Neural progenitor cell (in vitro differentiated cells): ENCODE measurements around the gene HHATL. TPM values are rescaled to one million over a fixed set of nuclear protein-coding genes. Genes with fewer than 3 reads are reported as not detected.

Experiments used
- DNase-seq: peaks from one replicate; pipeline ENCODE4 v3.0.0-alpha.2; 2016; ENCODE audit warnings: low spot score
- H2AFZ ChIP-seq: fragments of 200-600 bp; sonication (generic); replicated peaks from 2 replicates; pipeline ENCODE4 v1.6.1; 2016; ENCODE audit warnings: antibody characterized with exemption
- H3F3A ChIP-seq: fragments of 200-600 bp; sonication (generic); 2 replicates; pipeline ENCODE4 v1.6.1; 2016; ENCODE audit warnings: antibody characterized with exemption, low read depth
- H3K27ac ChIP-seq: fragments of 200-600 bp; sonication (generic); 2 replicates; pipeline ENCODE4 v1.5.1; 2016; ENCODE audit warnings: mild to moderate bottlenecking
- H3K27me3 ChIP-seq: fragments of 200-600 bp; sonication (generic); 2 replicates; pipeline ENCODE4 v1.6.1; 2016; ENCODE audit warnings: mild to moderate bottlenecking, moderate library complexity
- H3K36me3 ChIP-seq: fragments of 200-600 bp; sonication (generic); 2 replicates; pipeline ENCODE4 v1.5.1; 2016
- H3K4me1 ChIP-seq: fragments of 200-600 bp; sonication (generic); 2 replicates; pipeline ENCODE4 v1.6.1; 2016; ENCODE audit warnings: mixed run types
- H3K4me2 ChIP-seq: fragments of 200-600 bp; sonication (generic); 2 replicates; pipeline ENCODE4 v1.6.1; 2016
- H3K4me3 ChIP-seq: fragments of 200-600 bp; sonication (generic); 2 replicates; pipeline ENCODE4 v1.5.1; 2016
- H3K79me2 ChIP-seq: fragments of 200-600 bp; sonication (generic); 2 replicates; pipeline ENCODE4 v1.6.1; 2016; ENCODE audit warnings: low read depth
- H3K9ac ChIP-seq: fragments of 200-600 bp; sonication (generic); 2 replicates; pipeline ENCODE4 v1.6.1; 2016
- H3K9me3 ChIP-seq: fragments of 200-600 bp; sonication (generic); 2 replicates; pipeline ENCODE4 v1.5.1; 2016; ENCODE audit warnings: low read depth
- H4K20me1 ChIP-seq: fragments of 200-600 bp; sonication (generic); 2 replicates; pipeline ENCODE4 v1.6.1; 2016; ENCODE audit warnings: low read depth
- H3K27ac Mint-ChIP-seq: 3 replicates; pipeline ENCODE4 v1.8.0; 2021; ENCODE audit warnings: mixed read lengths
- H3K27me3 Mint-ChIP-seq: 2 replicates; pipeline ENCODE4 v1.8.0; 2022; ENCODE audit warnings: low read depth, mild to moderate bottlenecking, inconsistent platforms, moderate library complexity, mixed read lengths; ENCODE audit not compliant: insufficient read depth
- H3K36me3 Mint-ChIP-seq: 3 replicates; pipeline ENCODE4 v1.8.0; 2021; ENCODE audit warnings: mixed read lengths
- H3K4me1 Mint-ChIP-seq: 3 replicates; pipeline ENCODE4 v1.8.0; 2021; ENCODE audit warnings: mixed read lengths
- H3K4me3 Mint-ChIP-seq: 3 replicates; pipeline ENCODE4 v1.8.0; 2021; ENCODE audit warnings: mild to moderate bottlenecking, moderate library complexity, mixed read lengths
- H3K9me3 Mint-ChIP-seq: 3 replicates; pipeline ENCODE4 v1.8.0; 2020; ENCODE audit warnings: mixed read lengths
- EZH2 ChIP-seq: fragments of 200-600 bp; sonication (generic); IDR thresholded peaks from 2 replicates; pipeline ENCODE4 v1.6.1; 2017; ENCODE audit warnings: antibody characterized with exemption, mild to moderate bottlenecking, moderate library complexity
- EZH2phosphoT487 ChIP-seq: fragments of 200-600 bp; sonication (generic); IDR thresholded peaks from 2 replicates; pipeline ENCODE4 v1.6.1; 2017; ENCODE audit warnings: antibody characterized with exemption
- total RNA-seq: library from RNA; depleted of rRNA; stranded (reverse); fragments of >200 nt; gene quantifications from 2 replicates; pipeline ENCODE4 v1.2.3, GENCODE V29; 2015; ENCODE audit warnings: low replicate concordance
- TF ChIP-seq, protein P1 (sequence below): fragments of 200-600 bp; sonication (generic); IDR thresholded peaks from 2 replicates; pipeline ENCODE4 v1.5.1; 2017; ENCODE audit warnings: antibody characterized with exemption, mild to moderate bottlenecking

HHATL gene
- total RNA-seq, 1 donor from 2014 or later, result not detected

DNA sequence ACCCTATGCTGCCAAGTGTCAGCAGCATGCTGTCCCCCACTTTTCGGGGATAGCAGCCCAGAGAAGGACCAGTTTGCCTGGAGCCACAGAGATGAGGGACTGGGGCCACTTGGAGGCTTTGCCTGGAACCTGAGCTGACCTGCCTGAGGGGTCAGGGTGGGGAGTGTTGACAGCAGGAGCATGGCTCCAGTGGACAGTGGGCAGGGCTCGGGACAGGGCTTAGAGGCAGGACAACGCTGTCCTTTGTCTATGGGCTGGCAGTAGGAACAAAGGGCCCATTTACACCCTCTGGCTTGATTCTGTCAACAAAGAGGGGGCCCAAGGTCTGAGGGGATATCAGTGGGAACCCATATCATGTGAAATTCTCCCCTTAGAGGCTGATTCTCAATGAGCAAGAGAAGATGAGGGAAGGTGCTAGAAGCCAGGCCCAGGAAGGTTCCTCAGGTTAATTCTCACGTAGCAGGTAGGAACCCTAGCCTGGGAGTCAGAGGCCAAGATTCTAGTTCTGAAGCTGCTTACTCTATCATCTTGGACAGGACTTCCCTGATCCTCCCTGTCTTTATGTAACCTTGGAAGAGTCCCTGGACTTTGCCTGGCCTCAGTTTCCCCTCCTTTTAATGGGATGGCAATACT, 29.7 kb upstream of the HHATL start:
- H3K27me3 ChIP-seq, result no peaks in the 10 kb centered on the region
- Mint-ChIP-seq H3K4me1 (peaks cover 16% of the 10 kb centered on the region), H3K9me3 (no peaks in the 10 kb centered on the region), H3K36me3 (no peaks in the 10 kb centered on the region), H3K27ac (no peak overlapping the region), H3K4me3 (no peak overlapping the region), H3K27me3 (peaks cover 4% of the 10 kb centered on the region)
- H3K27ac ChIP-seq, result no peak overlapping the region
- H3K4me2 ChIP-seq, result no peak overlapping the region
- no peaks in the 10 kb centered on the region for H3K9me3 ChIP-seq
- no peaks in the 10 kb centered on the region for H3K36me3 ChIP-seq
- H3K4me3 ChIP-seq, result no peak overlapping the region
- no peaks in the 10 kb centered on the region for H4K20me1 ChIP-seq
- no peak overlapping the region for H3K9ac ChIP-seq
- no peak overlapping the region for H2AFZ ChIP-seq
- H3K4me1 ChIP-seq, result peaks cover 18% of the 10 kb centered on the region
- TF ChIP-seq, protein P1, sequence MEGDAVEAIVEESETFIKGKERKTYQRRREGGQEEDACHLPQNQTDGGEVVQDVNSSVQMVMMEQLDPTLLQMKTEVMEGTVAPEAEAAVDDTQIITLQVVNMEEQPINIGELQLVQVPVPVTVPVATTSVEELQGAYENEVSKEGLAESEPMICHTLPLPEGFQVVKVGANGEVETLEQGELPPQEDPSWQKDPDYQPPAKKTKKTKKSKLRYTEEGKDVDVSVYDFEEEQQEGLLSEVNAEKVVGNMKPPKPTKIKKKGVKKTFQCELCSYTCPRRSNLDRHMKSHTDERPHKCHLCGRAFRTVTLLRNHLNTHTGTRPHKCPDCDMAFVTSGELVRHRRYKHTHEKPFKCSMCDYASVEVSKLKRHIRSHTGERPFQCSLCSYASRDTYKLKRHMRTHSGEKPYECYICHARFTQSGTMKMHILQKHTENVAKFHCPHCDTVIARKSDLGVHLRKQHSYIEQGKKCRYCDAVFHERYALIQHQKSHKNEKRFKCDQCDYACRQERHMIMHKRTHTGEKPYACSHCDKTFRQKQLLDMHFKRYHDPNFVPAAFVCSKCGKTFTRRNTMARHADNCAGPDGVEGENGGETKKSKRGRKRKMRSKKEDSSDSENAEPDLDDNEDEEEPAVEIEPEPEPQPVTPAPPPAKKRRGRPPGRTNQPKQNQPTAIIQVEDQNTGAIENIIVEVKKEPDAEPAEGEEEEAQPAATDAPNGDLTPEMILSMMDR, result no peak
- no peak for TF ChIP-seq EZH2
- TF ChIP-seq EZH2phosphoT487, result no peak
- DNase-seq, result no peak
- H3F3A ChIP-seq, result no peaks in the 10 kb centered on the region
- H3K79me2 ChIP-seq, result no peaks in the 10 kb centered on the region

- Histone ChIP-seq H3K36me3 (no peaks in the 10 kb centered on the region), H3K9ac (no peak overlapping the region), H3K27ac (no peak overlapping the region), H3K4me1 (peaks cover 18% of the 10 kb centered on the region), H3K4me2 (no peak overlapping the region), H3K9me3 (no peaks in the 10 kb centered on the region), H3K27me3 (no peaks in the 10 kb centered on the region), H2AFZ (no peak overlapping the region), H3K4me3 (no peak overlapping the region), H4K20me1 (no peaks in the 10 kb centered on the region), H3F3A (no peaks in the 10 kb centered on the region), H3K79me2 (no peaks in the 10 kb centered on the region)
- Mint-ChIP-seq H3K27me3 (peaks cover 4% of the 10 kb centered on the region), H3K27ac (no peak overlapping the region), H3K4me1 (peaks cover 16% of the 10 kb centered on the region), H3K4me3 (no peak overlapping the region), H3K9me3 (no peaks in the 10 kb centered on the region), H3K36me3 (no peaks in the 10 kb centered on the region)
- no peak for DNase-seq
- TF ChIP-seq EZH2phosphoT487 (no peak), EZH2 (no peak)
- TF ChIP-seq, protein P1, result no peak
Observed at GRCh38 chr3:42731476-42732195, 29.0 kb upstream of the HHATL start.

- TF ChIP-seq, protein P1, result no peak
- TF ChIP-seq EZH2phosphoT487 (no peak), EZH2 (no peak)
- Histone ChIP-seq H3K9ac (no peak overlapping the region), H3K4me3 (no peak overlapping the region), H3K36me3 (no peaks in the 10 kb centered on the region), H3K27me3 (no peaks in the 10 kb centered on the region), H4K20me1 (no peaks in the 10 kb centered on the region), H3K27ac (no peak overlapping the region), H3F3A (no peaks in the 10 kb centered on the region), H3K9me3 (no peaks in the 10 kb centered on the region), H3K4me2 (no peak overlapping the region), H3K4me1 (peaks cover 18% of the 10 kb centered on the region), H2AFZ (no peak overlapping the region), H3K79me2 (no peaks in the 10 kb centered on the region)
- H3K27me3 Mint-ChIP-seq, result peaks cover 4% of the 10 kb centered on the region
- H3K27ac Mint-ChIP-seq, result no peak overlapping the region
- no peaks in the 10 kb centered on the region for H3K9me3 Mint-ChIP-seq
- H3K36me3 Mint-ChIP-seq, result no peaks in the 10 kb centered on the region
- H3K4me3 Mint-ChIP-seq, result no peak overlapping the region
- peaks cover 16% of the 10 kb centered on the region for H3K4me1 Mint-ChIP-seq
- no peak for DNase-seq
Observed at GRCh38 chr3:42730706-42731420, 28.3 kb upstream of the HHATL start.
